GM12874 (cell line): ENCODE results near the gene IL20RB.

Experiments
- TF ChIP-seq, protein P1 (sequence below): IDR thresholded peaks from 2 replicates; pipeline ENCODE4 v1.5.1; 2011; ENCODE audit warnings: low read depth, mild to moderate bottlenecking, control low read depth, low read length, moderate library complexity; ENCODE audit not compliant: insufficient read depth

The IL20RB gene

DNA sequence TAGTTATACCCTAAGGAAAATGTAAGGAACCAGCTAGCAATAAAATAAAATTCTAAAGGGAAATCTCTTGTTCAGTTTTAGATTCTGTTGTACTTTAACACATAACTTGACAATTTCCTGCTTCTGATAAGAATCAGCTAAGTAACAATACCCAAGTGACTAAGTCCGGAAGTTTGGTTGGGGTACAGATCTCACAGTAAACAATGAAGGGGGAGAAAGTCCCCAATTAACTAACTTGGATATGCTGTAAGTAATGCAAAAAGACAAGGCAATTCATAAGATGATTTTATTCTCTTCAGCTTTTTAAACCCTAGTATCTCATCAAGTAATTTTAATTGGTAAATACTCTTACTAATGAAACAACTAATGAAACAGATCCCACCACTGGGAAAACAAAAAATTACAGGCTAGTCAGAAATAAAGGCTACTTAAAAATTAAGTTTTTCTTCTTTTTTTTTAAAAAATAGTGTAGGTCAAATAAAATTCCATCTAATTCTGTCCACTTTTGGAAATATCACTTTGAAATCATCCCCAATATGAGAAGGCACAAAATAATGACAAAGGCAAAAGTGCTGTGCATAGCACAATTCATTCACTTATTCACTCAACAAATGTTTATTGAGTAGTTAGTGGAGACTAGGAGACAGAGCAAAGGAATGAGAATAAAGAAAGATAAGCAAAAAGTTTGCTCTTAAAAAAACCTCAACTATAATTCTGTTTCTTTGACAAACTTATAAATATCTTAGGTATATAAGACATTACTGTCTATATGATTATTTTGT lies 37.8 kb upstream of the IL20RB start:
- TF ChIP-seq, protein P1, sequence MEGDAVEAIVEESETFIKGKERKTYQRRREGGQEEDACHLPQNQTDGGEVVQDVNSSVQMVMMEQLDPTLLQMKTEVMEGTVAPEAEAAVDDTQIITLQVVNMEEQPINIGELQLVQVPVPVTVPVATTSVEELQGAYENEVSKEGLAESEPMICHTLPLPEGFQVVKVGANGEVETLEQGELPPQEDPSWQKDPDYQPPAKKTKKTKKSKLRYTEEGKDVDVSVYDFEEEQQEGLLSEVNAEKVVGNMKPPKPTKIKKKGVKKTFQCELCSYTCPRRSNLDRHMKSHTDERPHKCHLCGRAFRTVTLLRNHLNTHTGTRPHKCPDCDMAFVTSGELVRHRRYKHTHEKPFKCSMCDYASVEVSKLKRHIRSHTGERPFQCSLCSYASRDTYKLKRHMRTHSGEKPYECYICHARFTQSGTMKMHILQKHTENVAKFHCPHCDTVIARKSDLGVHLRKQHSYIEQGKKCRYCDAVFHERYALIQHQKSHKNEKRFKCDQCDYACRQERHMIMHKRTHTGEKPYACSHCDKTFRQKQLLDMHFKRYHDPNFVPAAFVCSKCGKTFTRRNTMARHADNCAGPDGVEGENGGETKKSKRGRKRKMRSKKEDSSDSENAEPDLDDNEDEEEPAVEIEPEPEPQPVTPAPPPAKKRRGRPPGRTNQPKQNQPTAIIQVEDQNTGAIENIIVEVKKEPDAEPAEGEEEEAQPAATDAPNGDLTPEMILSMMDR, result no peak

GRCh38 chr3:136920904-136921611 lies 36.7 kb upstream of the IL20RB start:
- TF ChIP-seq, protein P1, result no peak

DNA sequence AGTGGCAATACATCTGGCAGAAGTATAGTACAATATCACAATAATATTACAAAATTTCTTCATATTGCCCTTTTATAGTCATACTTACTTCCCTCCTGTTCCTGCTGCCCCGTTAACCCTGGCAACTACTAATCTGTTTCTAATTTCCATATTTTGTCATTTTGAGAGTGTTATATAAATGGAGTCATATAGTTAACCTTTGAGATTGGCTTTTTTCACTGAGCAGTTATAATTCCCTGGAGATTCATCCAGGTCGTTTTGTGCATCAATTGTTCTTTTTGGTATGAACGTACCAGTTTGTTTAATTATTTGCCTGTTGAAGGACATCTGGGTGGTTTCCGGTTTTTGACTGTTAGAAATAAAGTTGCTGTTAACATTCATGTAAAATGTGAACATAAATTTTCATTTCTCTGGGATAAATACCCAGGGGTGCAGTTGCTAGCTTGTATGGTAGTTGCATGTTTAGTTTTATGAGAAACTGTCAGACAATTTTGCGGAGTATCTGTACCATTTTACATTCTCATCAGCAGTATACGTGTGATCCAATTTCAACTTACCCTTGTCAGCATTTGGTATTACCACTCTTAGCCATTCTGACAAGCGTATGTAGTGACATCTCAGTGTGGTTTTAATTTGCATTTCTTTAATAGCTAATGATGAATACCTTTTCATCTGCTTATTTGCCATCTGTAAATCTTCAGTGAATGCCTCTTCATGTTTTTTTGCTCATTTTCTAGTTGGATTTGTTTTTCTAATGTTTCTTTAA lies 32.2 kb upstream of the IL20RB start:
- TF ChIP-seq, protein P1, result no peak

GRCh38 chr3:136928240-136928639 lies 29.5 kb upstream of the IL20RB start:
- TF ChIP-seq, protein P1, result no peak

GRCh38 chr3:136929977-136930670 lies 27.7 kb upstream of the IL20RB start:
- TF ChIP-seq, protein P1, result no peak

GRCh38 chr3:136931606-136932005 lies 26.2 kb upstream of the IL20RB start:
- TF ChIP-seq, protein P1, result no peak
